Loucy (cell line): ENCODE measurements around the gene IER5.

Source experiments
- H2AFZ ChIP-seq: fragments of 200-600 bp; sonication (generic); 2 replicates; pipeline ENCODE4 v1.6.0; 2016; ENCODE audit warnings: antibody characterized with exemption, mild to moderate bottlenecking, low read length, moderate library complexity
- H3F3A ChIP-seq: fragments of 200-600 bp; 2 replicates; pipeline ENCODE4 v1.6.0; 2016; ENCODE audit warnings: antibody characterized with exemption, low read depth, mild to moderate bottlenecking
- H3K27me3 ChIP-seq: fragments of 200-600 bp; sonication (generic); 2 replicates; pipeline ENCODE4 v1.6.1; 2014; ENCODE audit warnings: low read length, mild to moderate bottlenecking; ENCODE audit not compliant: insufficient read depth, poor library complexity, severe bottlenecking
- H3K36me3 ChIP-seq: fragments of 200-600 bp; sonication (generic); 2 replicates; pipeline ENCODE4 v1.6.1; 2016; ENCODE audit warnings: low read length; ENCODE audit not compliant: insufficient read depth
- H3K4me1 ChIP-seq: fragments of 200-600 bp; sonication (generic); 2 replicates; pipeline ENCODE4 v1.5.1; 2014; ENCODE audit warnings: low read length, mild to moderate bottlenecking; ENCODE audit not compliant: insufficient read depth, poor library complexity, severe bottlenecking
- H3K4me2 ChIP-seq: fragments of 200-600 bp; sonication (generic); 2 replicates; pipeline ENCODE4 v1.6.0; 2014; ENCODE audit warnings: antibody characterized with exemption, low read length, low read depth, mild to moderate bottlenecking; ENCODE audit not compliant: poor library complexity, severe bottlenecking
- H3K4me3 ChIP-seq: fragments of 200-600 bp; sonication (generic); 2 replicates; pipeline ENCODE4 v1.5.1; 2014; ENCODE audit warnings: low read length, mild to moderate bottlenecking, mixed read lengths; ENCODE audit not compliant: poor library complexity, severe bottlenecking
- H3K79me2 ChIP-seq: fragments of 200-600 bp; sonication (generic); 2 replicates; pipeline ENCODE4 v1.6.1; 2014; ENCODE audit warnings: low read length; ENCODE audit not compliant: insufficient read depth
- H3K9ac ChIP-seq: fragments of 200-600 bp; sonication (generic); 2 replicates; pipeline ENCODE4 v1.6.0; 2014; ENCODE audit warnings: mild to moderate bottlenecking, low read depth, low read length, moderate library complexity; ENCODE audit not compliant: poor library complexity, severe bottlenecking
- H3K9me2 ChIP-seq: fragments of 200-600 bp; sonication (generic); replicated peaks from 2 replicates; pipeline ENCODE4 v1.6.1; 2016; ENCODE audit warnings: low read depth, low read length, mixed read lengths
- H3K9me3 ChIP-seq: fragments of 200-600 bp; sonication (generic); 2 replicates; pipeline ENCODE4 v1.6.1; 2014; ENCODE audit warnings: mild to moderate bottlenecking, antibody characterized with exemption, low read length, low read depth; ENCODE audit not compliant: insufficient read depth
- H4K20me1 ChIP-seq: fragments of 200-600 bp; sonication (generic); 2 replicates; pipeline ENCODE4 v1.6.0; 2014; ENCODE audit warnings: antibody characterized with exemption, low read length, mild to moderate bottlenecking; ENCODE audit not compliant: insufficient read depth, poor library complexity, severe bottlenecking
- EZH2phosphoT487 ChIP-seq: fragments of 200-600 bp; IDR thresholded peaks from 2 replicates; pipeline ENCODE4 v1.6.1; 2018; ENCODE audit warnings: antibody characterized with exemption, mild to moderate bottlenecking, moderate library complexity, borderline replicate concordance
- TF ChIP-seq, protein P1 (sequence below): fragments of 200-600 bp; sonication (generic); conservative IDR thresholded peaks from 2 replicates; pipeline ENCODE4 v1.5.1; 2014; ENCODE audit warnings: mild to moderate bottlenecking, antibody characterized with exemption, low read length

IER5 gene

GRCh38 chr1:181137217-181137743 is 48.8 kb downstream of the IER5 start:
- Histone ChIP-seq H3K4me3 (no peak overlapping the region), H3K4me1 (peaks cover 52% of the 10 kb centered on the region), H3K36me3 (no peaks in the 10 kb centered on the region), H3K79me2 (no peaks in the 10 kb centered on the region), H3F3A (no peaks in the 10 kb centered on the region), H4K20me1 (no peaks in the 10 kb centered on the region), H3K9me3 (no peaks in the 10 kb centered on the region), H3K4me2 (no peak overlapping the region), H3K9ac (no peak overlapping the region), H3K9me2 (no peaks in the 10 kb centered on the region), H2AFZ (no peak overlapping the region), H3K27me3 (no peaks in the 10 kb centered on the region)
- no peak for TF ChIP-seq EZH2phosphoT487

GRCh38 chr1:181139631-181140061 is 51.1 kb downstream of the IER5 start:
- Histone ChIP-seq H3K27me3 (no peaks in the 10 kb centered on the region), H3K9ac (peak overlapping the region; percentile 56), H4K20me1 (no peaks in the 10 kb centered on the region), H3K79me2 (no peaks in the 10 kb centered on the region), H3K4me2 (peak overlapping the region; percentile 60), H3K4me1 (peaks cover 54% of the 10 kb centered on the region), H3K4me3 (no peak overlapping the region), H2AFZ (no peak overlapping the region), H3K9me2 (no peaks in the 10 kb centered on the region), H3K9me3 (no peaks in the 10 kb centered on the region), H3F3A (no peaks in the 10 kb centered on the region), H3K36me3 (no peaks in the 10 kb centered on the region)
- TF ChIP-seq EZH2phosphoT487 = no peak
- TF ChIP-seq, protein P1, sequence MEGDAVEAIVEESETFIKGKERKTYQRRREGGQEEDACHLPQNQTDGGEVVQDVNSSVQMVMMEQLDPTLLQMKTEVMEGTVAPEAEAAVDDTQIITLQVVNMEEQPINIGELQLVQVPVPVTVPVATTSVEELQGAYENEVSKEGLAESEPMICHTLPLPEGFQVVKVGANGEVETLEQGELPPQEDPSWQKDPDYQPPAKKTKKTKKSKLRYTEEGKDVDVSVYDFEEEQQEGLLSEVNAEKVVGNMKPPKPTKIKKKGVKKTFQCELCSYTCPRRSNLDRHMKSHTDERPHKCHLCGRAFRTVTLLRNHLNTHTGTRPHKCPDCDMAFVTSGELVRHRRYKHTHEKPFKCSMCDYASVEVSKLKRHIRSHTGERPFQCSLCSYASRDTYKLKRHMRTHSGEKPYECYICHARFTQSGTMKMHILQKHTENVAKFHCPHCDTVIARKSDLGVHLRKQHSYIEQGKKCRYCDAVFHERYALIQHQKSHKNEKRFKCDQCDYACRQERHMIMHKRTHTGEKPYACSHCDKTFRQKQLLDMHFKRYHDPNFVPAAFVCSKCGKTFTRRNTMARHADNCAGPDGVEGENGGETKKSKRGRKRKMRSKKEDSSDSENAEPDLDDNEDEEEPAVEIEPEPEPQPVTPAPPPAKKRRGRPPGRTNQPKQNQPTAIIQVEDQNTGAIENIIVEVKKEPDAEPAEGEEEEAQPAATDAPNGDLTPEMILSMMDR = no peak

DNA sequence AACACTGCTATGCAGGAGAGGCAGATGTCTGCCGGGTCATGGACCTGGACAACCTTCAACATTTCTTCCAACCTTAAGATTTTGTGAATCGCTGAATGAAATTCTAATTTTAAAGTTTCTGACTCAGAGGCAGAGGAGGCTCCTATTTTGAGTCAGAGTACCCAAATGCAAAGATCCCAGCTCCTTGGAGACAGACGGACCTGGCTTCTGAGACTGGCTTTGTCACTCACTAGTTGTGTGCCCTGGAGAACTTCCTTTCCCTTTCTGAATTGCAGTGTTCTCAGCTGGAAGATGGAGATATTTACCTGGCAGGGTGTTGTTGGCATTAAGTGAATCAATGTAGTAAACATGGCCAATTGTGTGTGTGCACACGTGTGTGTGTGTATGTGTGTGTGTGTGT is 51.9 kb downstream of the IER5 start:
- Histone ChIP-seq H3F3A (no peaks in the 10 kb centered on the region), H3K9me3 (no peaks in the 10 kb centered on the region), H3K4me1 (peaks cover 47% of the 10 kb centered on the region), H3K36me3 (no peaks in the 10 kb centered on the region), H2AFZ (no peak overlapping the region), H4K20me1 (no peaks in the 10 kb centered on the region), H3K27me3 (no peaks in the 10 kb centered on the region), H3K79me2 (no peaks in the 10 kb centered on the region), H3K9me2 (no peaks in the 10 kb centered on the region), H3K9ac (no peak overlapping the region), H3K4me2 (peak overlapping the region; percentile 60), H3K4me3 (no peak overlapping the region)
- TF ChIP-seq, protein P1 = no peak
- no peak for TF ChIP-seq EZH2phosphoT487

- Histone ChIP-seq H4K20me1 (no peaks in the 10 kb centered on the region), H3K9me2 (no peaks in the 10 kb centered on the region), H3K4me1 (peaks cover 42% of the 10 kb centered on the region), H3K9ac (no peak overlapping the region), H3F3A (no peaks in the 10 kb centered on the region), H3K4me2 (no peak overlapping the region), H2AFZ (no peak overlapping the region), H3K4me3 (no peak overlapping the region), H3K27me3 (no peaks in the 10 kb centered on the region), H3K79me2 (no peaks in the 10 kb centered on the region), H3K36me3 (no peaks in the 10 kb centered on the region), H3K9me3 (no peaks in the 10 kb centered on the region)
- TF ChIP-seq, protein P1 = no peak
- TF ChIP-seq EZH2phosphoT487 = no peak
Measured at GRCh38 chr1:181140891-181141290, 52.4 kb downstream of the IER5 start.
